WI38 (cell line): ENCODE results near the gene CELF1.

ENCODE experiments used
- H3K4me3 ChIP-seq: 2 replicates; pipeline ENCODE4 v1.5.1; 2011; ENCODE audit warnings: low read depth, mild to moderate bottlenecking, control low read depth, low read length
- TF ChIP-seq, protein P1 (sequence below): IDR thresholded peaks from 2 replicates; pipeline ENCODE4 v1.5.1; 2012; ENCODE audit warnings: low read depth, mild to moderate bottlenecking, control low read depth, low read length

The CELF1 gene

DNA sequence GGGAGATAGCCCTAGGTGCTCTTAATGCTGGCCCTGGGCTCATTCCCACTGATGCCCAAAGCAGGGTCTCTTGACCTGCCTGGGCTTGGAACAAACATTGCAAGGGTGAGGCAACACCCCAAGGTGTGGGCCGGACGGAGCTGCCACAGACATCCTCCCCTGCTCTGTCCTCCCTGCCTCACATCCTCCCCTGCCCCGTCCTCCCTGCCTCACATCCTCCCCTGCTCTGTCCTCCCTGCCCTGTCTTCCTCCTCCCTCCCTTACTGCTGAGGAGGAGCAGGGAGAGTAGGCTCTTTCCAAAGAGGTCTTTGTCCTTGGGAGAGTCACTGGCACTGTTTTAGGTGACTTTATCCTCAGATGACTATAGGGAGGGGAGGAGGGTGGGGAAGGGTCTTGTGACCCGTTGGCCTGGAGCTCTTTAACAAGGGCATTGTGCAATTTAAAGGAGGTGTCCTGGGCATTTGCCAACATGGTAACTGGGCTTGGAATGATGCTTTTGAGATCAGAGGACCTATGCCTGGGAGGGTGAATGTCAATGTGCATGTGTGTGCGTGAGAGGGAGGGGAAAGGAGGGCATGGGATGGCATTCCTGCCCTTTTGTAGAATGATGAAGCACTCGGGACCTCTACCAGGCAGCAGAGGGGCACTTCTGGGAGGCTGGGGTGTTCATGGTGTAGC, 34.2 kb upstream of the CELF1 start:
- TF ChIP-seq, protein P1, sequence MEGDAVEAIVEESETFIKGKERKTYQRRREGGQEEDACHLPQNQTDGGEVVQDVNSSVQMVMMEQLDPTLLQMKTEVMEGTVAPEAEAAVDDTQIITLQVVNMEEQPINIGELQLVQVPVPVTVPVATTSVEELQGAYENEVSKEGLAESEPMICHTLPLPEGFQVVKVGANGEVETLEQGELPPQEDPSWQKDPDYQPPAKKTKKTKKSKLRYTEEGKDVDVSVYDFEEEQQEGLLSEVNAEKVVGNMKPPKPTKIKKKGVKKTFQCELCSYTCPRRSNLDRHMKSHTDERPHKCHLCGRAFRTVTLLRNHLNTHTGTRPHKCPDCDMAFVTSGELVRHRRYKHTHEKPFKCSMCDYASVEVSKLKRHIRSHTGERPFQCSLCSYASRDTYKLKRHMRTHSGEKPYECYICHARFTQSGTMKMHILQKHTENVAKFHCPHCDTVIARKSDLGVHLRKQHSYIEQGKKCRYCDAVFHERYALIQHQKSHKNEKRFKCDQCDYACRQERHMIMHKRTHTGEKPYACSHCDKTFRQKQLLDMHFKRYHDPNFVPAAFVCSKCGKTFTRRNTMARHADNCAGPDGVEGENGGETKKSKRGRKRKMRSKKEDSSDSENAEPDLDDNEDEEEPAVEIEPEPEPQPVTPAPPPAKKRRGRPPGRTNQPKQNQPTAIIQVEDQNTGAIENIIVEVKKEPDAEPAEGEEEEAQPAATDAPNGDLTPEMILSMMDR = no peak
- H3K4me3 ChIP-seq = no peak overlapping the region

DNA sequence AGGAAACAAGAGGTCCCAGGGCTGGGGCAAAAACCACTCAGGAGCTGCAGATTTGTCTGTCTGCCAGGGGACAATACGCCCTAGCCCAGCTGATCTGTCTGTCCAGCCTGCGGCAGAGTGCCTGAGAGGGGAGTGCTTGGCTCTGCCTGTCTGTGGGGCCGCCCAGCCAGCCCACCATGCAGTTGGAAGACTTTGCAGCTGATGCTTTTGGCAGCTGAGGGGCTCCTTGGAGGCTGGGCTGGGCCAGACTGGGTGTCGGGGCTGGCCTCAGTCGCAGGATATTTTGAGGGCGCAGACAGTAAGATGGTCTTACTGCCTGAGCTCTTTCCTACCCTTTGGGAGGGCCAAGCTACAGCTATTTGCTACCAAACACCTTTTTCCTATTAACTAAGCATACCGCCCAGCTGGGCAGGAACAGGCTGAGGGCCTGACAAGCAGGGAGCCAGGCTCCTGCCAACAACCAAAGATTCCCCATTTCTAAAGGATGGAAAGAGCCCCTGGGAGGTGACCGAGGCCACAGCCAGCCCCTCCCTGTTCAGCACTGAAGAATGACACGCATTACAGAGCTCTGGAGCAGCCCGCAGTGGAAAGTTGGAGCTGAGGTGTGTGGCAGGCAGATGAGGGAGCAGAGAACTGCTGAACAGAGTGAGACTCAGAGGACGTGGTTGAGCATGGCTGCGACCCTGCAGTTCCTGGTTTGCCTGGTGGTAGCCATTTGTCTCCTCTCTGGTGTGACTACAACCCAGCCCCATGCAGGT, 33.3 kb upstream of the CELF1 start, which contains the start of gene FAM180B:
FAM180B (plus strand) TSS at position 581 of the 758 bp plus-strand sequence; CDS start at position 672, 91 bp downstream.
- H3K4me3 ChIP-seq = no peak within 1 kb of the TSS
- TF ChIP-seq, protein P1 = no peak

DNA sequence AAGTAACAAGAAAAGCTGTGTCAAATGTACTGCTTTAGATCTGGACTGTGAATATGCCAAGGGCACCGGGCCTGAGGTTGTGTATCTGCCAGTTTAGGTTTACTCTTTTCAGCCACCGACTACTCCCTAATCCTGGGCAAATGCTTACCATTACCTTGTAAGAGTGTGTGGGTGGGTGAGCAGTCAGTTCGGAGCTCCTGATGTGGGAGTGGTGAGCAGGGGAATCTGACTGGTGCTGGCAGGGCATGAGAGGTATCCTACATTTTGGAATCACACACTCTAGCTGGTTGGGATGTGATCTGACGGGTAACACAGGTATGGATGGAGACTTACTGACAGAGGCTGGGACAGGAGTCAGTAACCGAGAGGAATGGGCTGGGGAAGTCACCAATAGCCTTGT, 30.9 kb upstream of the CELF1 start:
- TF ChIP-seq, protein P1 = no peak

DNA sequence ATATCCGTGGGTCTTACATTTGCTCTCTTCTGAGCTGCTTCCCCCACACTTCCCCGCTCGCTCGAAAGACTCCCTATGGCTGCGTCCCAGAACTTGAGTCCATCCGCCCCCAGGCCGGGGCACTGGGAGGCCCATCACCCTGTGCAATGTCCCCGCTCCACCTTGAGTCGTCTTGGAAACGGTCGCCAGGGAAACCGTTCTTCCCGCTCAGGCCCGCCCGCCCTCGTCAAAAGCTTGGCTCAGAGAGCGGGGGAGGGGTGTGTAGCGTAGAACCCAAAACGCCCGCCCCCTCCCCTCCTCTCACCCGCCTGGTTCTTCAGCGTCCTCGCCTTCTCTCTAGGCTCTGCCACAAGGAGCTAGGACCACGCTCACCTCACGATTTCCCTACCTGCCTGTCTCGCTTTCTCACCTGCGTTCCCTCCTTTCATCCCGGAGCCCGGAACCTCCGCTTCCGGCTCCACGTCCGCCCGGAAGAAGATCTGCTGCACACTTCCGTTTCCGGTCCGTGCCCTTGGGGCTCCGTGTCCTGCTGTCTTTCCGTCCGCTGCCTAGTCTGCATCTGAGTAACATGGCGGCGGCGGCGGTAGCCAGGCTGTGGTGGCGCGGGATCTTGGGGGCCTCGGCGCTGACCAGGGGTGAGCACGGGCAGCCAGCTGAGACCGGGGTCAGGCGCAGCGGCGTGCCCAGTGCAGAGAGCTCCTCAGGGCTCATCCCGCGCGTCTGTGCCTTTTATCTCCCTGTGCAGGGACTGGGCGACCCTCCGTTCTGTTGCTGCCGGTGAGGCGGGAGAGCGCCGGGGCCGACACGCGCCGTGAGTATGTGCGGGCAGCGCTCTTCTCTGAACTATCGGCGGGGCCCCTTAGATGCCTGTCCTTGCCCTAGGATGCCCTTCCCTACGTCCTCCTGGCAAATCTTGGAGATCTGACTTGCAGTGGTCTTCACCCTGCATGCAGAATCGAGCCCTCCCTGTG, 25.9 kb upstream of the CELF1 start, which contains the start of the genes KBTBD4 and NDUFS3:
KBTBD4 (minus strand) TSS at position 447 of the 971 bp plus-strand sequence; CDS start at position 428, 19 bp downstream.
NDUFS3 (plus strand) TSS at position 551 of the 971 bp plus-strand sequence; CDS start at position 569, 18 bp downstream.
- TF ChIP-seq, protein P1 = no peak
- peak within 1 kb of the TSS; percentile 98 for H3K4me3 ChIP-seq

More for the DNA sequence above, 30.9 kb upstream of the CELF1 start:
- no peak overlapping the region for H3K4me3 ChIP-seq

DNA sequence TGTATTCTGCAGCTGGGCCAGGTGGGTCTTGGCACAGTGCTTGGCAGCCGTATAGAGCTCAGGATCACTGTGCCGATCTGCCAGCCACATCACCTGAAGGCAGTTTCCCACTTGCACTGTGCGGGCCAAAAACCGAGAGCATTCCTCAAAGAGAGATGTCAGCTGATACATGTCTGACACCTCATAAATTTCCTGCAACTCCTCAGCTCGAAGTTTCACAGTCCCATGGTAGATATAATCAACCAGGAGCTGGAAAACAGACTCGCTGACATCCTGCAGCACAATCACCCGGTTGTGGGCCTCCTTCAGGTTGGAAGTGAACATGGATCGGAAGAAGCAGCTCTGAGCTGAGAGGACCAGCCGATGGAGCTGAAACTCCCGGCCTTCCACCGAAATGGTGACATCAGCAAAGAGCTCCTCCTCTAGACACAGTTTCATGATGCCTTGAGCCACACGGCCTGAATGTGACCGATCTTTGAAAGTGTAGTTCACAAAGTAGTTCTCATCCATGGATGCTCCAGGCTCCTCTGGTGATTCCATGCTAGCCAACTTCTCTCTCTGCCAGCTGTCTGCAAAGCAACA, 24.6 kb upstream of the CELF1 start:
- TF ChIP-seq, protein P1 = no peak
- peak overlapping the region; percentile 98 for H3K4me3 ChIP-seq

DNA sequence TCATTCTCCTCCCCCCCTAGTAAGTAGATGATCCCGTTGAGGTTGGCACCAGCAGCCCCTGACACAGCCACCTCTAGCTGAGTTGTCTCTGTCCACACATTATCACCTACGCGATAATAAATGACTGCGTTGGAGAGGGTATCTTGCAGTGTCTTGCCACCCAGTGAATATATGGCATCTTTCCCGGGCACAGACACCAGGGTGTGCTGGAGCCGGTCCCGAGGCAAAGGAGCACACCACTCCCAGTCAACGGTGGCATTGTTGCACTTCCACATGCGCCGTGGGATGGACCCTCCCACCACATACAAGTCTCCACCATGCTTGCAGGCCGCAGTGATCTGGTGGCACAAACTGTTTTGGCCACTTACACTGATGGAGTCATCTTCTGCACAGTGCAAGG, 20.4 kb upstream of the CELF1 start:
- no peak overlapping the region for H3K4me3 ChIP-seq
- TF ChIP-seq, protein P1 = no peak
